Skeletal muscle satellite cell (primary cell): Measurements from ENCODE around the gene TOP1.

ENCODE experiments used
- H3K27me3 ChIP-seq: 2 replicates; pipeline ENCODE4 v1.7.0; 2013; ENCODE audit warnings: low read length; ENCODE audit not compliant: control insufficient read depth, insufficient read depth
- H3K36me3 ChIP-seq: 2 replicates; pipeline ENCODE4 v1.7.0; 2013; ENCODE audit warnings: mild to moderate bottlenecking, control low read depth, low read length; ENCODE audit not compliant: insufficient read depth
- H3K4me1 ChIP-seq: 2 replicates; pipeline ENCODE4 v1.7.0; 2013; ENCODE audit warnings: low read length; ENCODE audit not compliant: control insufficient read depth, insufficient read depth
- H3K4me2 ChIP-seq: 2 replicates; pipeline ENCODE4 v1.7.0; 2013; ENCODE audit warnings: mild to moderate bottlenecking, low read length
- H3K4me3 ChIP-seq: 2 replicates; pipeline ENCODE4 v1.7.0; 2013; ENCODE audit warnings: low read length
- H3K9ac ChIP-seq: 2 replicates; pipeline ENCODE4 v1.7.0; 2013; ENCODE audit warnings: mild to moderate bottlenecking, low read depth, low read length, moderate library complexity
- H3K9me3 ChIP-seq: replicated peaks from 2 replicates; pipeline ENCODE4 v1.7.0; 2013; ENCODE audit warnings: mild to moderate bottlenecking, control low read depth, low read length

TOP1 gene

GRCh38 chr20:41005361-41005729 is 23.3 kb upstream of the TOP1 start:
- peaks cover 70% of the 10 kb centered on the region for H3K4me1 ChIP-seq
- no peaks in the 10 kb centered on the region for H3K9me3 ChIP-seq
- H3K9ac ChIP-seq = peak overlapping the region; percentile 76
- H3K4me3 ChIP-seq = peak overlapping the region; percentile 65
- H3K36me3 ChIP-seq = no peaks in the 10 kb centered on the region
- no peaks in the 10 kb centered on the region for H3K27me3 ChIP-seq
- H3K4me2 ChIP-seq = peak overlapping the region; percentile 76

- Histone ChIP-seq H3K9ac (no peak overlapping the region), H3K4me2 (no peak overlapping the region), H3K4me3 (no peak overlapping the region), H3K9me3 (no peaks in the 10 kb centered on the region), H3K36me3 (no peaks in the 10 kb centered on the region), H3K27me3 (no peaks in the 10 kb centered on the region), H3K4me1 (peaks cover 73% of the 10 kb centered on the region)
These were observed 22.3 kb upstream of the TOP1 start for GRCh38 chr20:41006126-41006935.

- Histone ChIP-seq H3K27me3 (no peaks in the 10 kb centered on the region), H3K4me1 (peaks cover 73% of the 10 kb centered on the region), H3K9ac (no peak overlapping the region), H3K4me2 (no peak overlapping the region), H3K36me3 (no peaks in the 10 kb centered on the region), H3K4me3 (no peak overlapping the region), H3K9me3 (no peaks in the 10 kb centered on the region)
These were observed 21.6 kb upstream of the TOP1 start for GRCh38 chr20:41006936-41007474.

- peaks cover 72% of the 10 kb centered on the region for H3K4me1 ChIP-seq
- no peaks in the 10 kb centered on the region for H3K9me3 ChIP-seq
- H3K9ac ChIP-seq = no peak overlapping the region
- H3K4me3 ChIP-seq = no peak overlapping the region
- no peaks in the 10 kb centered on the region for H3K27me3 ChIP-seq
- H3K36me3 ChIP-seq = no peaks in the 10 kb centered on the region
- no peak overlapping the region for H3K4me2 ChIP-seq
These were observed 21.1 kb upstream of the TOP1 start for GRCh38 chr20:41007481-41007880.

GRCh38 chr20:41009946-41010345 is 18.7 kb upstream of the TOP1 start:
- peak overlapping the region; percentile 13 for H3K9ac ChIP-seq
- peaks cover 55% of the 10 kb centered on the region for H3K4me1 ChIP-seq

GRCh38 chr20:41011551-41012067 is 17.0 kb upstream of the TOP1 start:
- Histone ChIP-seq H3K4me2 (no peak overlapping the region), H3K9me3 (no peaks in the 10 kb centered on the region), H3K27me3 (no peaks in the 10 kb centered on the region), H3K4me3 (no peak overlapping the region), H3K36me3 (no peaks in the 10 kb centered on the region), H3K4me1 (peaks cover 42% of the 10 kb centered on the region), H3K9ac (no peak overlapping the region)

More at GRCh38 chr20:41009946-41010345, 18.7 kb upstream of the TOP1 start:
- H3K9me3 ChIP-seq = no peaks in the 10 kb centered on the region
- peak overlapping the region; percentile 30 for H3K4me2 ChIP-seq
- no peaks in the 10 kb centered on the region for H3K36me3 ChIP-seq
- H3K27me3 ChIP-seq = no peaks in the 10 kb centered on the region
- H3K4me3 ChIP-seq = no peak overlapping the region

GRCh38 chr20:41014561-41015088 is 14.0 kb upstream of the TOP1 start:
- Histone ChIP-seq H3K4me1 (peaks cover 19% of the 10 kb centered on the region), H3K9me3 (no peaks in the 10 kb centered on the region), H3K4me3 (no peak overlapping the region), H3K36me3 (no peaks in the 10 kb centered on the region), H3K4me2 (no peak overlapping the region), H3K27me3 (no peaks in the 10 kb centered on the region), H3K9ac (no peak overlapping the region)

- no peaks in the 10 kb centered on the region for H3K9me3 ChIP-seq
- no peak overlapping the region for H3K9ac ChIP-seq
- H3K27me3 ChIP-seq = no peaks in the 10 kb centered on the region
- no peaks in the 10 kb centered on the region for H3K36me3 ChIP-seq
- H3K4me2 ChIP-seq = no peak overlapping the region
- peaks cover 5% of the 10 kb centered on the region for H3K4me1 ChIP-seq
- H3K4me3 ChIP-seq = no peak overlapping the region
These were observed 11.1 kb upstream of the TOP1 start for GRCh38 chr20:41017448-41018042.

GRCh38 chr20:41018153-41018552 is 10.5 kb upstream of the TOP1 start:
- Histone ChIP-seq H3K27me3 (no peaks in the 10 kb centered on the region), H3K4me2 (no peak overlapping the region), H3K9me3 (no peaks in the 10 kb centered on the region), H3K4me1 (no peaks in the 10 kb centered on the region), H3K36me3 (no peaks in the 10 kb centered on the region), H3K4me3 (no peak overlapping the region), H3K9ac (no peak overlapping the region)

- H3K36me3 ChIP-seq = no peaks in the 10 kb centered on the region
These were observed 5.1 kb upstream of the TOP1 start for GRCh38 chr20:41023549-41023948.

GRCh38 chr20:41027366-41027765 is 1.3 kb upstream of the TOP1 start:
- peaks cover 11% of the 10 kb centered on the region for H3K36me3 ChIP-seq
- H3K4me1 ChIP-seq = peaks cover 28% of the 10 kb centered on the region
- no peaks in the 10 kb centered on the region for H3K9me3 ChIP-seq
- H3K4me3 ChIP-seq = no peak overlapping the region
- no peak overlapping the region for H3K9ac ChIP-seq
- no peaks in the 10 kb centered on the region for H3K27me3 ChIP-seq
- peak overlapping the region; percentile 84 for H3K4me2 ChIP-seq

More at GRCh38 chr20:41023549-41023948, 5.1 kb upstream of the TOP1 start:
- Histone ChIP-seq H3K4me3 (no peak overlapping the region), H3K4me1 (peaks cover 7% of the 10 kb centered on the region), H3K9ac (no peak overlapping the region), H3K27me3 (no peaks in the 10 kb centered on the region), H3K4me2 (no peak overlapping the region), H3K9me3 (no peaks in the 10 kb centered on the region)
